Activated CD4-positive, alpha-beta T cell treated with anti-CD3 and anti-CD28 coated beads for 36 hours (primary cell): ENCODE measurements around the gene KIF18A. TPM values are rescaled to one million over a fixed set of nuclear protein-coding genes. Genes with fewer than 3 reads are reported as not detected.

Experiments
- ATAC-seq: fragments of 200-7000 bp; cut with Tn5 transposase; one replicate; pipeline ENCODE4 v1.10.0; 2021; ENCODE audit warnings: mild to moderate bottlenecking, moderate library complexity
- CTCF ChIA-PET: fragments of 350-600 bp; sonication (Branson Sonifier 250); formaldehyde crosslinking; loops from one replicate; lab custom pipeline; 2021; ENCODE audit warnings: antibody characterized with exemption; lab: Charles Lee
- POLR2A ChIA-PET: fragments of 350-600 bp; sonication (Branson Sonifier 250); formaldehyde crosslinking; loops from one replicate; lab custom pipeline; 2021; ENCODE audit warnings: antibody characterized with exemption, inconsistent platforms; lab: Charles Lee
- DNase-seq: peaks from one replicate; pipeline ENCODE4 v3.0.0-alpha.2; 2020
- H3K27ac Mint-ChIP-seq: one replicate; pipeline ENCODE4 v1.8.0; 2021; ENCODE audit warnings: mixed read lengths
- H3K27me3 Mint-ChIP-seq: one replicate; pipeline ENCODE4 v1.8.0; 2021; ENCODE audit warnings: mixed read lengths
- H3K36me3 Mint-ChIP-seq: one replicate; pipeline ENCODE4 v1.8.0; 2021; ENCODE audit warnings: low read depth, mixed read lengths
- H3K4me1 Mint-ChIP-seq: one replicate; pipeline ENCODE4 v1.8.0; 2021; ENCODE audit warnings: mixed read lengths
- H3K4me3 Mint-ChIP-seq: one replicate; pipeline ENCODE4 v1.8.0; 2021; ENCODE audit warnings: mild to moderate bottlenecking, moderate library complexity, mixed read lengths
- H3K9me3 Mint-ChIP-seq: one replicate; pipeline ENCODE4 v1.8.0; 2021; ENCODE audit warnings: low read depth, mixed read lengths
- intact Hi-C, 2 experiments: fragments of 100-400 bp; cut with DNase I in 1 of 2; cut with micrococcal nuclease in 1 of 2; formaldehyde crosslinking; loops; one replicate each; pipeline versions ENCODE4 v1.14.2 to v1.15.1; 2022 to 2024; cut with DNase I, micrococcal nuclease
- total RNA-seq, 2 experiments: library from RNA; stranded (reverse); gene quantifications; one replicate each; pipeline ENCODE4 v1.2.3, GENCODE V29; 2021

KIF18A gene
- total RNA-seq, 2 experiments from 2014 or later, result 26.4 to 28.9 TPM

GRCh38 chr11:28086569-28086968 lies 21.4 kb downstream of the KIF18A start:
- ChIA-PET CTCF (no interaction called here), POLR2A (interaction anchor here (1.0 kb wide), 1 partner anchor 21 kb away, joined by 9 read pairs; no protein-coding TSS in a partner anchor)
- Mint-ChIP-seq H3K4me3 (no peak overlapping the region), H3K36me3 (peaks cover 25% of the 10 kb centered on the region), H3K27me3 (no peaks in the 10 kb centered on the region), H3K27ac (no peak overlapping the region), H3K4me1 (no peaks in the 10 kb centered on the region), H3K9me3 (no peaks in the 10 kb centered on the region)
- ATAC-seq, result no peak
- intact Hi-C loops, result no loop called here
- DNase-seq, result no peak

- POLR2A ChIA-PET, result no interaction called here
- intact Hi-C loops, result no loop called here
- Mint-ChIP-seq H3K27me3 (no peaks in the 10 kb centered on the region), H3K27ac (no peak overlapping the region), H3K9me3 (no peaks in the 10 kb centered on the region), H3K36me3 (peaks cover 24% of the 10 kb centered on the region), H3K4me1 (no peaks in the 10 kb centered on the region), H3K4me3 (no peak overlapping the region)
- DNase-seq, result no peak
- CTCF ChIA-PET, result no interaction called here
- ATAC-seq, result no peak
These were observed 24.8 kb downstream of the KIF18A start for GRCh38 chr11:28083118-28083517.

GRCh38 chr11:28077521-28077920 lies 30.4 kb downstream of the KIF18A start:
- Mint-ChIP-seq H3K4me1 (no peaks in the 10 kb centered on the region), H3K36me3 (peaks cover 25% of the 10 kb centered on the region), H3K27me3 (no peaks in the 10 kb centered on the region), H3K27ac (no peak overlapping the region), H3K9me3 (no peaks in the 10 kb centered on the region), H3K4me3 (no peak overlapping the region)
- no peak for ATAC-seq
- no peak for DNase-seq
- ChIA-PET POLR2A (no interaction called here), CTCF (no interaction called here)
- intact Hi-C loops, result no loop called here

- Mint-ChIP-seq H3K27me3 (no peaks in the 10 kb centered on the region), H3K36me3 (peaks cover 19% of the 10 kb centered on the region), H3K4me3 (no peak overlapping the region), H3K4me1 (no peaks in the 10 kb centered on the region), H3K9me3 (no peaks in the 10 kb centered on the region), H3K27ac (no peak overlapping the region)
- ChIA-PET CTCF (no interaction called here), POLR2A (interaction anchor here (0.6 kb wide), 1 partner anchor 96 kb away, joined by 3 read pairs; no protein-coding TSS in a partner anchor)
- intact Hi-C loops, result no loop called here
- ATAC-seq (no peak), DNase-seq (no peak)
These were observed 35.6 kb downstream of the KIF18A start for GRCh38 chr11:28072321-28072720.

DNA sequence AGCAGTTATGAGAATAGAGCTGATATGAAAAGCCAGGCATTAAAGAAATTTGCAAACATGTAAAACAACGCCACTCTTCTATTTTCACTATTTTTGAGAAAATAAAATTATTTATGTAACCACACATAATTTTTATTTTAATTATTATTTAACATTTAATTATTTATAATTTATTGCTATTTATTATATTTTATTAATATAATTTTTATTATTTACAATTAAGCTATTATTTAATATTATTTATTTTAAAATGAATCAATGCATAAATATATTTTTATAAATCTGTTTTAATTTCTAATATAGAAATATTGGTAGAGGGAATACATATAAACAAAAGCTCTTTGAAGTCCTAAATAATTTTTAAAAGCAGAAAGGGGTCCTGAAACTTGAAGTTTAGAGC lies 36.7 kb downstream of the KIF18A start:
- Mint-ChIP-seq H3K9me3 (no peaks in the 10 kb centered on the region), H3K4me3 (no peak overlapping the region), H3K4me1 (no peaks in the 10 kb centered on the region), H3K27ac (no peak overlapping the region), H3K36me3 (peaks cover 15% of the 10 kb centered on the region), H3K27me3 (no peaks in the 10 kb centered on the region)
- intact Hi-C loops, result no loop called here
- ChIA-PET POLR2A (no interaction called here), CTCF (interaction anchor here (0.6 kb wide), 1 partner anchor 79 kb away, joined by 3 read pairs; no protein-coding TSS in a partner anchor)
- ATAC-seq (no peak), DNase-seq (no peak)

DNA sequence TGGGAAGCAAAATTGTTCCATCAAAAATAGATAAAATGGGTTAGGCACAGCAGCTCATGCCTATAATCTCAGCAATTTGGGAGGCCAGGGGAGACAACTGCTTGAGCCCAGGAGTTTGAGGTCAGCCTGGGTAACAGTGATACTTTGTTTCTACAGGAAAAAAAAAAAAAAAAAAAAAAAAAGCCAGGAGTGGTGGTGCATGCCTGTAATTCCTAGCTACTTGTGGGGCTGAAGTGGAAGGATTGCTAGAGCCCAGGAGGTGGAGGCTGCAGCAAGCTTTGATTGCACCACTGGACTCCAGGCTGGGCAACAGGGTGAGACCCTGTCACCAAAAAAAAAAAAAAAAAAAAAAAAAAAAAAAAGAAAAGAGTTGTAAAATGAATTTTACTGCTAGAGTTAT lies 49.6 kb downstream of the KIF18A start:
- DNase-seq, result no peak
- peaks cover 24% of the 10 kb centered on the region for H3K36me3 Mint-ChIP-seq
- ChIA-PET CTCF (no interaction called here), POLR2A (no interaction called here)
- no peak for ATAC-seq
- H3K27me3 Mint-ChIP-seq, result no peaks in the 10 kb centered on the region
- H3K4me3 Mint-ChIP-seq, result no peak overlapping the region
- intact Hi-C loops, result no loop called here
- H3K27ac Mint-ChIP-seq, result no peak overlapping the region
- no peaks in the 10 kb centered on the region for H3K4me1 Mint-ChIP-seq
- no peaks in the 10 kb centered on the region for H3K9me3 Mint-ChIP-seq

GRCh38 chr11:28054821-28055220 lies 53.1 kb downstream of the KIF18A start:
- peaks cover 20% of the 10 kb centered on the region for H3K36me3 Mint-ChIP-seq
- H3K4me1 Mint-ChIP-seq, result no peaks in the 10 kb centered on the region
- ATAC-seq (no peak), DNase-seq (no peak)
- H3K4me3 Mint-ChIP-seq, result no peak overlapping the region
- ChIA-PET POLR2A (no interaction called here), CTCF (no interaction called here)
- H3K9me3 Mint-ChIP-seq, result no peaks in the 10 kb centered on the region
- no peaks in the 10 kb centered on the region for H3K27me3 Mint-ChIP-seq
- H3K27ac Mint-ChIP-seq, result no peak overlapping the region
- intact Hi-C loops, result no loop called here

- no peaks in the 10 kb centered on the region for H3K4me1 Mint-ChIP-seq
- no peaks in the 10 kb centered on the region for H3K9me3 Mint-ChIP-seq
- intact Hi-C loops, result no loop called here
- H3K4me3 Mint-ChIP-seq, result no peak overlapping the region
- peaks cover 4% of the 10 kb centered on the region for H3K36me3 Mint-ChIP-seq
- ATAC-seq, result no peak
- ChIA-PET CTCF (no interaction called here), POLR2A (no interaction called here)
- H3K27me3 Mint-ChIP-seq, result no peaks in the 10 kb centered on the region
- no peak for DNase-seq
- no peak overlapping the region for H3K27ac Mint-ChIP-seq
These were observed 58.4 kb downstream of the KIF18A start for GRCh38 chr11:28049338-28050216.

DNA sequence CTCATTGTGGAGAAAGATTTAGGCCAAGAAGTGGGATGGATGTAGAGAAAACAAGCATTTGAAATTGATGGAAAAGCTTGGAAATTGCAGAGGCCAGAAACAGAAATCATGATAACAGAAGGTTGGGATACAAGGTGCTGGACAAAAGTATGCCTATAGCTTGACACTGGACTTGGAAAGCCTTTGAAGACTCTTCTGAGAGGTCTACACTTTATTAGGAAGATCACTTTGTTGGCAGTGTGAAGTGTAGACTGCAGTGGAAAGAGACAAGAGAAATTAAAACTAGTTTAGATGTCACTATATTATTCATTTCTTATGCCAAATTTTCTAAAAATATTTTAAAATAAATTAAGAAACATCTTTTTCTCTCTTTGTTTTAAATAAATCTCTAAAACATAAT lies 59.1 kb downstream of the KIF18A start:
- Mint-ChIP-seq H3K27me3 (no peaks in the 10 kb centered on the region), H3K4me1 (no peaks in the 10 kb centered on the region), H3K4me3 (no peak overlapping the region), H3K9me3 (no peaks in the 10 kb centered on the region), H3K36me3 (peaks cover 3% of the 10 kb centered on the region), H3K27ac (no peak overlapping the region)
- ChIA-PET CTCF (no interaction called here), POLR2A (no interaction called here)
- no peak for ATAC-seq
- DNase-seq, result no peak
- intact Hi-C loops, result no loop called here

GRCh38 chr11:28043930-28044709 lies 63.8 kb downstream of the KIF18A start:
- no peak for ATAC-seq
- Mint-ChIP-seq H3K4me3 (no peak overlapping the region), H3K4me1 (no peaks in the 10 kb centered on the region), H3K27me3 (no peaks in the 10 kb centered on the region), H3K36me3 (no peaks in the 10 kb centered on the region), H3K27ac (no peak overlapping the region), H3K9me3 (no peaks in the 10 kb centered on the region)
- POLR2A ChIA-PET, result no interaction called here
- CTCF ChIA-PET, result no interaction called here
- no peak for DNase-seq
- intact Hi-C loops, result no loop called here

GRCh38 chr11:28040384-28040783 lies 67.6 kb downstream of the KIF18A start:
- H3K4me1 Mint-ChIP-seq, result no peaks in the 10 kb centered on the region
- ATAC-seq (no peak), DNase-seq (no peak)
- intact Hi-C loops, result no loop called here
- H3K27ac Mint-ChIP-seq, result no peak overlapping the region
- CTCF ChIA-PET, result no interaction called here
- H3K9me3 Mint-ChIP-seq, result no peaks in the 10 kb centered on the region
- no peak overlapping the region for H3K4me3 Mint-ChIP-seq
- H3K27me3 Mint-ChIP-seq, result no peaks in the 10 kb centered on the region
- H3K36me3 Mint-ChIP-seq, result peaks cover 2% of the 10 kb centered on the region
- POLR2A ChIA-PET, result no interaction called here

DNA sequence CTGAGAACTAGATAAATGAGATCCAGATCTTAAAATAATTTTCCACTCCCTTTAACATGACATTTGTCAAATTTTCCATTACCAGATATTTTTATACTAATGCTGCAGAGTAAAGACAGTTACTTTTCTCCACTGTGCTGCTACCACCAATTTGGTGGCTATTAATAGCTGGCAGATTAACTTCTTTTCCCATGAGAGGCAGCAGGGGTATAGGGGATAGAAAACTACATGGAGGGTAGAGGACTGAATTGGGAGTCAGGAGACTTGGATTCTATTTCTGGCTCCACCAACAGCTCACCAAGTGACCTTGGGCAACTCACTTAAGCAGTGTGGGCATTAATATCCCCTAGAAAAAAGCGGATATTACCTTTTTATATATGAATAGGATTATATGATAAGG lies 69.2 kb downstream of the KIF18A start:
- no peaks in the 10 kb centered on the region for H3K9me3 Mint-ChIP-seq
- intact Hi-C loops, result no loop called here
- DNase-seq (no peak), ATAC-seq (no peak)
- peaks cover 2% of the 10 kb centered on the region for H3K36me3 Mint-ChIP-seq
- no peak overlapping the region for H3K27ac Mint-ChIP-seq
- no peaks in the 10 kb centered on the region for H3K4me1 Mint-ChIP-seq
- H3K4me3 Mint-ChIP-seq, result no peak overlapping the region
- ChIA-PET POLR2A (no interaction called here), CTCF (no interaction called here)
- no peaks in the 10 kb centered on the region for H3K27me3 Mint-ChIP-seq
